Activated gamma-delta T cell treated with anti-CD3 and anti-CD28 coated beads, Interleukin-2, amount 50 U/mL, for 16 hours (primary cell): ENCODE results near the gene COPZ2.
"Not testable (repeated sequence)": the region's sequence is repeated elsewhere in the genome, so short reads cannot be mapped to it uniquely, and the experiment has no call there.

Source experiments
- DNase-seq: peaks from one replicate; pipeline ENCODE4 v3.0.0-alpha.2; 2020; ENCODE audit warnings: low read depth

The COPZ2 gene

GRCh38 chr17:48037036-48037837, at the start of gene COPZ2:
TSS of gene COPZ2 (minus strand) at chr17:48037797. CDS start at chr17:48037777, 20 bp downstream.
- DNase-seq, result peak; percentile 42

- no peak for DNase-seq
These were observed 47.3 kb upstream of the COPZ2 start for GRCh38 chr17:48084932-48085331.

- no peak for DNase-seq
These were observed 44.3 kb upstream of the COPZ2 start for GRCh38 chr17:48081858-48082257.

- DNase-seq, result not testable (repeated sequence)
These were observed 39.6 kb upstream of the COPZ2 start for GRCh38 chr17:48077152-48077551.

GRCh38 chr17:48074322-48075081, 36.9 kb upstream of the COPZ2 start:
- DNase-seq, result peak; percentile 62

GRCh38 chr17:48073566-48074094, 36.0 kb upstream of the COPZ2 start:
- DNase-seq, result not testable (repeated sequence)

GRCh38 chr17:48072811-48073210, 35.2 kb upstream of the COPZ2 start:
- not testable (repeated sequence) for DNase-seq

GRCh38 chr17:48071654-48072053, 34.1 kb upstream of the COPZ2 start:
- DNase-seq, result no peak

GRCh38 chr17:48070195-48070594, 32.6 kb upstream of the COPZ2 start:
- DNase-seq, result no peak

- no peak for DNase-seq
These were observed 30.9 kb upstream of the COPZ2 start for GRCh38 chr17:48068491-48068961.

GRCh38 chr17:48067808-48068207, 30.2 kb upstream of the COPZ2 start:
- DNase-seq, result not testable (repeated sequence)

- no peak for DNase-seq
These were observed 29.6 kb upstream of the COPZ2 start for GRCh38 chr17:48067245-48067644.

- DNase-seq, result no peak
These were observed 29.1 kb upstream of the COPZ2 start for GRCh38 chr17:48066656-48067055.

- no peak for DNase-seq
These were observed 28.6 kb upstream of the COPZ2 start for GRCh38 chr17:48066192-48066591.

- no peak for DNase-seq
These were observed 27.0 kb upstream of the COPZ2 start for GRCh38 chr17:48064638-48065037.

GRCh38 chr17:48062273-48062672, 24.7 kb upstream of the COPZ2 start:
- no peak for DNase-seq

GRCh38 chr17:48060249-48060648, 22.7 kb upstream of the COPZ2 start:
- no peak for DNase-seq

GRCh38 chr17:48059125-48059668, 21.6 kb upstream of the COPZ2 start:
- DNase-seq, result no peak

GRCh38 chr17:48058393-48059124, 21.0 kb upstream of the COPZ2 start:
- no peak for DNase-seq

- no peak for DNase-seq
These were observed 20.0 kb upstream of the COPZ2 start for GRCh38 chr17:48057626-48058025.

GRCh38 chr17:48056879-48057278, 19.3 kb upstream of the COPZ2 start:
- no peak for DNase-seq

GRCh38 chr17:48056246-48056745, 18.7 kb upstream of the COPZ2 start:
- no peak for DNase-seq
